ENCODE measurements around the gene GRB2.

The GRB2 gene

DNA sequence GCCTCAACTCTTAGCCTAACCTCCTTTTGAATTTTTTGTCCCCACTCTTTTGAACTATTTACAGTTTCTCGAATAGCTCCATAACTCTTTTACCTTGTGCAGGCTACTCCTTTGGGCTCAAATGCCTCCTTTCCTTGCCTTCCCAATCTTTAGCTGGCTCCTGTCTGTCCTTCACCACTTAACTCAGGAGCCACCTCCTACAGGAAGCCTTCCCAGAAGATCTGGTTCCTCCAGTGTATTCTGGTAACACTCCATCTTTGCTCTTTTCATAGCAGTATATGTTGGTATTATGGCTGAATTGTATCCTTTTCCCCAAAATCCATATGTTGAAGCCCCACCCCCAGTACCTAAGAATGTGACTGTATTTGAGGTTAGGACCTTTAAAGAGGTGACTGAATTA is 9.0 kb upstream of the GRB2 start:
- DNase-seq (ENCODE audit: low spot score) = no peak

DNA sequence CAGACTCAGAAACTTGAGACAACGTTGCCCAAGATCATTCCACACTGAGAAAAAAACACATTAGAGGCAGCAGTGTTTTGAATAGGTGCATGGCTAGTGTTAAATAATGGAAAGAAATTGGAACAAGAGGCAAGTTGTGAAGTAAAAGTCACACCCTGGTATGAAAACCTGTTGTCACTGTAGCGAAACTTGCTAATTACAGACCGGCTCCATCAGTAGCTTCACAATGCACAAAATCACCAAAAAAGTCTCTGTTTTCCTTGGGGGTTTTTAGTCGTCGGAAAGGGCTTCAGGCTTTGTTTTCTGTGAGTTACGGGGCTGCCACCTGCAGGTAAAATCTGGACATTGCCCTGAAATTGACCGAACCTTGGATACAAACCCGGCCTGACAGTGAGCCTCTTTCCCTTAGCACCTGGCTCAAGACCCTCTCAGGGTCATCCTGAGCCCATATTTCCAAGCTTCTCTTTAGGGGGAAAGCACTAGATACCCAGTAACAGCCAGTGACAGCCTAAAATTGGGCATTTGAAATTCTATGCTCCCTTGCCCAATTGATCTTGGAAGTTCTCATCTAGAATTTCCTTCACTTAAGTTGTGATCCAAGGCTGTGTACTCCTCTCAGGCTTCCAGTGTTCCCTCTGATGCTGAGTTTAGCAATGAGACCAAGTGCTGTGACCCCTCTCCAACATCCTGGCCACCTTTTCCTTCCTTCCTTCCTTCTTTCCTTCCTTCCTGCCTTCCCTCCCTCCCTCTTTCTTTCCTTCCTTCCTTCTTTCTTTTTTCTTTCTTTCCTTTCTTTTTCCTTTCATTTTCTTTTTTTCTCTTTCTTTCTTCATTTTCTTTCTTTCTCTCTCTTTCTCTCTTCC is 7.2 kb upstream of the GRB2 start:
- DNase-seq (ENCODE audit: low spot score) = peak; percentile 63

DNA sequence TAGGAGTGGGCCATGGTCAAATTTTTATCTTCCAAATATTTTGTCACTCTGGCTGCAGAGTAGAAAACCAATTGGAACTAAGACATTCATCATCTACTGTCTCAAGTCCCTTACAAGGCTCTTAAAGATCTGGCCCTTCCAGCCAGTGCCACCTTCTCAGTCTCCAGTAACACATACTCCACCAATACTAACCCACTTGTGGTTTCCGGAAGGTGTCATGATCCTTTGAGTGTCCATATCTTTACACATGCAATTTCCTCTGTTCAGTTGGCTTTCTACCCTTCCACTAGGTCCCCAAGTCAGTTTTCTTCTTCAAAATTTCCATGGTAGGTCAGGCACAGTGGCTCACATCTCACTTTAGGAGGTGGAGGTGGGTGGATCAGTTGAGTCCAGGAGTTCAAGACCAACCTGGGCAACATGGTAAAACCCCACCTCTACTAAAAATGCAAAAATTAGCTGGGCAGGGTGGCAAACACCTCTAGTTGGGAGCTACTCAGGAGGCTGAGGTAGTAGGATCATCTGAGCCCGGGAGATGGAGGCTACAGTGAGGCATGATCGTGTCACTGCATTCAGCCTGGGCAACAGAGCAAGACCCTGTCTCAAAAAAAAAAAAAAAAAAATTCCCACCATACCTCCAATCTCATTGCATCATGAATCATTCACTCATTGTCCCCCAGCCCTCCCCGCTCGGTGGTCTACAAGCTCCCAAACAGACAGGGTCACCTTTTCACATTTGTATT is 6.0 kb upstream of the GRB2 start:
- no peak for DNase-seq (ENCODE audit: low spot score)

DNA sequence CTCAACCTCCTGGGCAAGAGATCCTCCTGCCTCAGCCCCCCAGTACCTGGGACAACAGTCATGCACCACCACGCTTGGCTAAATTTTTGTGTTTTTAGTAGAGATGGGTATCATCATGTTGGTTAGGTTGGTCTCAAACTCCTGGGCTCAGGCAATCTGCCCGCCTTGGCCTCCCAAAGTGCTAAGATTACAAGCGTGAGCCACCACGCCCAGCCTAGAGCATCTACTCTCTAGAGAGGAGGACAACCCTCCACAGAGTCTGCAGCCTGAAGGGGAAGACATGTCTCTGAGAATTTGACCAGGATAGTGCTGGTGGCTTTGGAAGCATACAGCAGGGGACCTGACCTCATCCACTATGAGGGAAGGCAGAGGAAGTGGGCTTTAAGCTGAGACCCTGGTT is 4.7 kb upstream of the GRB2 start:
- no peak for DNase-seq (ENCODE audit: low spot score)

DNA sequence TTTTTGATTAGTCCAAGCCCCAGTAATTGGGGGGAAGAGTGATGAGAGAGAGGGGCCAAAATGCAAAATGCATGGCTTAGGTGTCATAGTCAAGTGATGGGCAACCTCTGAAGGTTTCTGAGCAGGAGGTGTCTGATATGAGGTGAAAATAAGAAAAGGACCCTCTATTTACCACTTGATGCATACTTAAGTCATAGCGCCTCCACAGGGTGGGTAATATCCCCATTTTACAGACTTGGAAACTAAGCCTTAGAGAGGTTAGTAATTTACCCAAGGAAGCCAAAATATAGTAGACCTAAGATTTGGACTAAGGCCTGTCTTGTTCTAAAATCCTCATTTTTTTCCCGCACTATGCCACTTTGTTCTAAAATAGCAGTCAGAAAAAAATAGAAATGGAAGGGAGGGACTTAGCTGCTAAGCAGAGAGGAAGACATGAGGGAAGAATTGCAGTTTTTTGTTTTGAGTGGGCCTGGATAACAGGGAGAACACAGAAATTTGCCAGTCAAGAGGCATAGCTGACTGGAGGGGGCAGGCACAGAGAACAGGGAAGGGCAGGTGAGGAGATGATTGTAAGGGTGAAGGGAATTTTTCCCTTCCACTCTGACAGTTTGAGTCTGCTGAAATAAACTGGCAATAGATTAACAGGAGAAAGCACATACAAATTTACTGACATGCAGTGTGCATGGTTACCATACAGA is 2.3 kb upstream of the GRB2 start:
- DNase-seq (ENCODE audit: low spot score) = peak; percentile 78

DNA sequence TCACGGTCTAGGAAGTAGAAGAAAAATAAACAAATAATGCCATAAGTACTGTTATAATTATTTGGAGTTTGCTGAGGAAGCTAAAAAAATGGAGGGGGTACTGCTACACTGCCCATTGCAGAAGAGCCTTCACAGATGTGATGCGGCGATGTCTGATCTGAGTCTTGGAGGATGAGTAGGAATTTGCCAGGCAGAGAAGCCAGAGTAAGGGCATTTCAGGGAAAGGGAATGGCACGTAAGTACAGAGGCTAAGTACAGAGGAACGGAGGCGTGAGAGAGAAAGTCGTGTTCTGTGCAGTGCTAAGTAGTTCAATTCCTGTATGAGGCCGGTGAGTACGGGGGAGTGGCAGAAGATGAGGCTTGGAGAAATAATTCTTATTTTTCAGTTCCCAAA is 741 bp upstream of the GRB2 start:
- peak; percentile 81 for DNase-seq (ENCODE audit: low spot score)

DNA sequence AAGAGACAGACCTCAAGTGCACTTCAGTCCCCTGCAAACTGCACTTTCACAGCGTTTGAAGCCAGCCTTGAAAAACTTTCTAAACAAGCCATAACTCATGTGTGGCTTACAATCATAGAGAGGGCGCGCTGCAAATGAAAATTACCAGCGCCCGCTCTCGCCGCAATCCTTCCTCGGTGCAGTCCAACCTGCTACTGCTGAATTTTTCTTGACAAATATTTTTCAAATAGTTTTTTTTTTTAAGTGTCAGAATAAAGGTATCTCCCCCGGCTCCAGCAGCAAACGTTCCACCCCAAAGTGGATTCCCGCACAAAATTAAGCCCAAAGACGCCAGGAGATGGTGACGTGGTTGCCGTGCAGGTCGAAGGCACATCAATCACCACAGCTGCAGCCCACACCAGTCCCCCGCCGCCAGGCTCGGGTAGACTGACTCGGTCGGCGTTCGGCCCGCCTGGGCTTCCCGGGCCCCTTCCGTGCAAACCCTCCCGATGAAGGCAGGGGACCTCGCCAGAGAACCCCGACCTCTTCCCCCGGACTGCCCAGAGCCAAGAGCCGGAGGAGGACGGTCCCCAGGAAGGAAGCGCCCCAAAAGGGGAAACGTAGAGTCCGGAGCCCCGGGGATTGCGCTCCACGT is 630 bp downstream of the GRB2 start:
- peak; percentile 39 for DNase-seq (ENCODE audit: low spot score)

DNA sequence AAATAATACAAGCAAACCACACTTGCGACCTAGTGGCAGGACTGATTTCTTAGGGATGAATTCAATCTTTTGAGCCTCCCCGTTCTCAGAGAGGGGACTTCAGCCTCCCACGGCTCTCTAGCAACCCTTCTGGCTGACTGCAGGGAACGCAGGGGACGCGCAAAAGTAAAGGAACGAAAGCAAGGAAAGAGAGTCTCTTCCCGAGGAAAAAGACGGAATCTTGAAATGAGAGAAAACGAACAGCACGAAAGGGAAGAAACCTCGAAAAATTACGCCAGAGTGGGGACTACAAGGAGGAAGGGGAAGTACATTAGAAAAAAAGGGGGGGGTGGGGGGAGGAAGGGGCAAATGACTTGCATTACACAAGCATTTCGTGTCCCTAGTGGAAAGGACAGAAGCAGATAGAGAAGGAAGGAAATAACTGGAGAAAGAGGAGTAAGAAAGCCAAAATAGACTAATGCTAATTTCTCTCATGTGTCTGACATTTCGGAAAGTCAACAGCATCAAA is 1.2 kb downstream of the GRB2 start:
- DNase-seq (ENCODE audit: low spot score) = peak; percentile 77

DNA sequence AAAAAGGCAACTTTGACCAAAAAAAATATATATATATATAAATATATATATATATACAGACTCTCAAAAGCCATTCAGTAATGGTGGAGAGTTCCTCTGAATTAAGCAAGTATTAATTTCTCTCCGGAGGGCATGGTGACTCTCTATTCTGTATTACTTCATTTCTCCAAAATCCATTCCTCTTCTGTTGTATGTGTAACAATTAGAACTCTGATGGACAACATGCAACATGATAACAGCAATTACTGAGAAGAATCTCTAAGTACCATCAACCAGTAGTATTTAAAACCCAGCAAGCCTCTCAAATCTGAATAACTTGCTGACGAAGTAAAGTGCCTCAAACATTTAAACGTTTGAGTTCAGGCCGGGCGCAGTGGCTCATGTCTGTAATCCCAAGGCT is 2.3 kb downstream of the GRB2 start:
- DNase-seq (ENCODE audit: low spot score) = no peak

DNA sequence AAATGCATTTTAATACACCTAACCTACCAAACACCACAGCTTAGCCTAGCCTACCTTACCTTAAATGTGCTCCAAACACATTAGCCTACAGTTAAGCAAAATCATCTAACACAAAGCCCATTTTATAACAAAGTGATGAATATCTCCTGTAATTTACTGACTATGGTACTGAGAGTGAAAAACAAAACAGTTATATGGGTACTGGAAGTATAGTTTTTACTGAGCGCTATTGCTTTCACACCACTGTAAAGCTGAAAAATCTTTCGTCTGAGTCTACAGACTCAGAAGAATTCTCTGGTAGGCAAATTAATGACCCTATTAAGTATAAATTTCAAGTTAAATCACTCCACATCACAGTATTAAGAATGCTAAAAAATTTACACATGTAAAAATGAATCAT is 3.5 kb downstream of the GRB2 start:
- no peak for DNase-seq (ENCODE audit: low spot score)

DNA sequence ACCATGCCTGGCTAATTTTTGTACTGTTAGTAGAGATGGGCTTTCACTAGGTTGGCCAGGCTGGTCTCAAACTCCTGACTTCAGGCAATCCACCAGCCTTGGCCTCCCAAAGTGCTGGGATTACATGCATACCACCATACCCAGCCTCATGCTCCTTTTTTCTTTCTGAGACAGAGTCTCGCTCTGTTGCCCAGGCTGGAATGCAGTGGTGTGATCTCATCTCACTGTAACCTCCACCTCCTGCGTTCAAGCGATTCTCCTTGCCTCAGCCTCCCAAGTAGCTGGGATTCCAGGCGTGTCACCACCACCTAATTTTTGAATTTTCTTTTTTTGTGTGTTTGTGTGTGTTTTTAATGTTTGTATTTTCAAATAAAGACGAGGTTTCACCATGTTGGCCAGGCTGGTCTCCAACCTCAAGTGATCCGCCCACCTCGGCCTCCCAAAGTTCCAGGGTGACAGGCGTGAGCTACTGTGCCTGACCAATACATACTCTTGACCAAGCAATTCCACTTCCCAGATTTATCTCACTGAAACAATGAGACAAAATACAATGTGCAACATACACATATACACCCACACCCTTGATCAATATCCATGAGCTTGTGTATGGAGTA is 5.0 kb downstream of the GRB2 start:
- DNase-seq (ENCODE audit: low spot score) = no peak

DNA sequence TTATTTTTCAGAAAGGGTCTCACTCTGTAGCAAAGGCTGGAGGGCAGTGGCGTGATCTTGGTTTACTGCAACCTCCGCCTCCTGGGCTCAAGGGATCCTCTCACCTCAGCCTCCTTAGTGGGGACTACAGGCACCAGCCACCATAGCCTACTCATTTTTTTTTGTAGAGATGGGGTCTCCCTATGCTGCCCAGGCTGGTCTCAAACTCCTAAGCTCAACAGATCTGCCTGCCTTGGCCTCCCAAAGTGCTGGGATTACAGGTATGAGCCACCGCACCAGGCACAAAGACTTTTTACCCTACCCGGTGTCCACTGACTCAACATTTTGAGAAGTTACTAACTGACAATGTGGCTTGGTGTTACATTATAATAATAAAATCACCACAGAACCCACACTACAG is 7.2 kb downstream of the GRB2 start:
- DNase-seq (ENCODE audit: low spot score) = no peak

DNA sequence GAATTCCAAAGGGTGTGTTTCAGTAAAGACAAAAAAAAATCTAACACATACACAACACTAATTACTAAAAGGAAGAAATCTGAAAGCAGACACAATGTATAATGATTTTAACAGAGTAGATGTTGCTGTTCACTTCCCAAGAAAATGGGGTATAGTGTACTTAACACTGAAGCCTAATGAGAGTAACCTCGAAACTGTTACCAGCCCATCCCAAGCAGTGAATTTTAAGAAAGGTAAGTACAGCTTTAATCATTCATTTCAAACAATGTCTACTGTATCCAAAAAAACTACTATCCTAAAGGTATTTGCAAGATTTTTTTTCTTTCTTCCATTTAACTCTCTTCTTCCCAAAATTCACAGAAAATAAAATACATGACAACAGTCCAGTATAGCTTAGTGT is 8.3 kb downstream of the GRB2 start:
- DNase-seq (ENCODE audit: low spot score) = no peak

DNA sequence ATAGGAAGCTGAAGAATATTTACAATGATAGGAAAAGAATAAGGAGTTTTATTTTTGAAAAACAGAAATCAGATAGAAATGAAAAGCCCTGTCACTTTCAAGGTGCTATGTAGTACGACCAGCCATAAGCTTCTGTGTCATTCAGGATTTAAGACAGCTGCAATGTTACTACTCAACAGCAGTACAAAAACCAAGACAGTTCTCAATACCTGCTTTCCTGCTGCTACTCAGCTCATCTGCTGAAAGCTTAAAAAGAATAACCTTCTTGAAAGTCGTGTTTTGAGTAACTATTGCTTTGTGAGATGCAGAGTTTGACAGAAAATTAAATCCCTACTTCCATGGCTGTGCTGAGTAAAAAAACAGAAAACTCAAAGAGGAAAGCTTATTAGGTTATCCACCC is 8.7 kb downstream of the GRB2 start:
- no peak for DNase-seq (ENCODE audit: low spot score)

DNA sequence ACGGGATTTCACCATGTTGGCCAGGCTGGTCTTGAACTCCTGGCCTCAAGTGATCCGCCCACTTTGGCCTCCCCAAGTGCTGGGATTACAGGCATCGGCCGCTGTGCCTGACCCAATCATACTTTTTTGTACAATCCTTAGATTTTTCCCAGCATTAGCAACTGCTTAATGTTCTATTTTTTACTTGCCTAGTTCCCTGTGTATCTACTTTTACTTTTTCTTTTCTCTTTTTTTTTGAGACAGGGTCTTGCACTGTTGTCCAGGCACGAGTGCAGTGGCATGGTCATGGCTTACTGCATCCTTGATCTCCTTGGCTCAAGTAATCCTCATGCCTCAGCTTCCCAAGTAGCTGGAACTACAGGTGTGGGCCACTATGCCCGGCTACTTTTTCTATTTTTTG is 9.5 kb downstream of the GRB2 start:
- DNase-seq (ENCODE audit: low spot score) = no peak

DNA sequence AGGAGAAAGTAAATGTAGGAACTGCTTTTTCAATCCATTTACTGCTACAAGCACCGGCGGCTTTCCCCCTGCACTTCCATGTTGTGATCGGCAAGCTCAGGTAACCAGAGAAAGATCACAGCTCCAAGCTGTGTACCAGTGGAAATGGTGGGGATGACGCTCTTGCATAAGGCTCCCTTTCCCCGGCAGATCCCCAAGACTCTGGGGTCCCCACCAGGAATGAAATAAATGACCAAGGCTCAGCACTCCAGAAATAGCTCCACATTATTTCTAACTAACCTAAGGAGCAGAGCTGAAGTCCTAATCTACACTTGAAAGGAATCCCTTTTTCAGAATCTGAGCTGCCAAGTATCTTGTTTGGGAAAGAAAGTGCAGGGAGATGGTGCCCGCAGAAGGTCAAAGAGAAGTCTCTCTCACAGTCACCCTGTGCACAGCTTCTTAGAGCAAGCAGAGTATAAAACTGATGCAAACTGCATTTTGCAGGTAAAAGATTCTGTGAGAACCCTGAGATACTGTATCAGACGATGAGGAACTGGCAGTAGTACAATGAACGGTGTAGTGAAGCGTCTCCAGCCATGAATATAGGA is 11.1 kb downstream of the GRB2 start:
- no peak for DNase-seq (ENCODE audit: low spot score)

DNA sequence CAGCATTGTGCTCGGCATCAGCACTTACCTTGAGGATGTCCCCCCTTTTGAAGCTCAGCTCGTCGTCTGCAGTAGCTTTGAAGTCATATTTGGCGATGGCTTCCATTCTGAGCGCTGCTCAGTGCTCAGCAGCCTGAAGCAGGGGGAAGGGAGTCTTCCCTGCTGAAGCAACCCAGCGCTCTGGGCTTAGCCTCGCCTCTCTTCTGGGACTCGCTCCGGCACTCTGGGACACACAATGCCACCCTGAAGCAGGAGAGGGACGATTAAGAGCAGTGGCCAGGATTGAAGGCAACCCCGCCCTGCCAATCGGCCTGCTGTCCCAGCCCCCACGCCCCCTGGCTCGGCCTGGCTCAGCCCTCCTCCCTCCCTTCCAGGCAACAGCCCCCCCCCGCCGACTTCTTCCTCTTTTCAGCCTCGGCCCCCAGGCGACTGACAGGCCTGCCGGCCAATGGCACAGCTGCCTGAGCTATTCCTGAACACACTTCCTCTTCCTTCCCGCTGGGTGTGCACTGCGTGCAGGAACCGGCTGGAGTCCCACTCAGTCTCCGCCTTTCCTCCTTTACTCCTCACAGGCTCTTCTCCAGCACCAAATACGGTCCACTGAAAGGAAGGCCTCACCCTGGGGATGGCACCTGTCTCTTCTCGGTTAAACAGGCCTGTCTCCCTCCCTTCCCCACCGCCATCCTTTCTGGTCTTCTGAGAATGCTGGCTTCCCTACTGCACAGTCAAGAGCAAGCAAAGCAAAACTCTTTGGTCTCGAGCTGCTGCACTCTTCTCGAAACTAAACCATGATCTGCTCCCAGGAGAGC is 11.8 kb downstream of the GRB2 start:
- DNase-seq (ENCODE audit: low spot score) = peak; percentile 99

DNA sequence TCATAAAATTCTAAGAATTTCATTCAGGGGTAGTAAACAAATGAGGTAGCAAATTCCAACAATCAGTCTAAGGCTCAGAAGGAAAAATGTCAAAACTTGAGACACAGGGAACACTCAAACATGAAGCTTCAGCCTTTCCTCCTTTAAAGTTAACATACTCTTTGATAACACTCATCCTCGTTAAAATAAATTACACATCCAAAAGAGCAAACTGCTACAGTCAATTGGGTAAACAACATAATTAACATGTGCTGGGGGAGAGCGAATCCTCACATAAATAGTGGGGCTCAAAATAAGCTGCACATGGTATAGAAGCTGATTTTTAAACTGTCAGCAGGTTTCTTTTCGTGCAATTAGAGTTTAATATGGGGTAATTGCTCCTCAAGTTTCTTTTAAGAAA is 12.9 kb downstream of the GRB2 start:
- no peak for DNase-seq (ENCODE audit: low spot score)

DNA sequence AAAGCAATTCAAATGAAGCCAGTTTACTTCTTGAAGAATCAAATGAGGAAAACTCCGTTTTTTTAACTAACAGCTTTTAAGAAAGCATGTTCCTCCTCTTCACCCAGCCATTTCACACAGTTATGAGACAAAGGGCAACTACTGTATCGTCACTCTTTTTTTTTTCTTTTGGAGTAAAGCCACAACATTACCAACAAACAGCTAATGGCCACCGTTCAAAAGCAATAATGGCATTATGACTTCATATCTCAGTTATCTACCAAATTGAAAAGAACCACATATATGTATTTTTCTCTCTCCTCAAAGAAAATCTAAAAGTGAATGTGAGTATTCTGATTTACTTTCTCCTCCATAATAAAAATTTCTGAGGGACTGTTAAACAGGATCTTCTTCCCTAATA is 14.5 kb downstream of the GRB2 start:
- no peak for DNase-seq (ENCODE audit: low spot score)

DNA sequence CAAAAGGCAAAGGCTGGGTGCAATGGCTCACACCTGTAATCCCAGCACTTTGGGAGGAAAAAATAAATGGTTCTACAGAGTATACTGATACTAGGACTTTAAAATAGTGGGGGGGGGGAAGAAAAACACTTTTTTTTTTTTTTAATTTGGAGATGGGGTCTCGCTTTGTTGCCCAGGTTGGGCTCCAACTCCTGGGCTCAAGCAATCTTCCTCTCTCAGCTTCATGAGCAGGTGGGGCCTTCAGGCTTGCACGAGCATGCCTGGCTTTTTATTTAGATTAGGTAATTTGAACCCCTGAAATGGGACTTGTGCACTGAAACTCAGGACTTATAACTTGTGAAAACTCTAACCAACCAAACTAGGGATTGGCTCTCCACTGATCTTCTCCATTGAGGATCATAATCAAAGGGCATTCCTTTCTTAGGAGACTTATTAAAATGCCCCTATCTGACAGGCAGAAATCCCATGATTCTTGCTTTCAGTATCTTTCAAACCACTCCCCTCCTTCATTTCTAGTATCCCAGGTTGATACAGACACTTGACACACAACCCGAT is 16.9 kb downstream of the GRB2 start:
- DNase-seq (ENCODE audit: low spot score) = no peak

Data from putamen (tissue), 1 donor.